ENCODE measurements around the gene CYB5R4.

GRCh38 chr6:83978997-83979396 is 119.5 kb downstream of the CYB5R4 start:
- no peak for TF ChIP-seq MAX (IDR thresholded peaks at IDR 0.05)
- no peak for TF ChIP-seq CEBPB (IDR thresholded peaks at IDR 0.05; ENCODE audit: low read depth, low read length)
- no peak for TF ChIP-seq CHD7 (IDR thresholded peaks at IDR 0.05; ENCODE audit: insufficient replicate concordance, low read length)
- TF ChIP-seq ATF2 (IDR thresholded peaks at IDR 0.05; ENCODE audit: low read length) = no peak
- TF ChIP-seq CTCF (IDR thresholded peaks at IDR 0.05; ENCODE audit: control extremely low read depth in 1 of 3, insufficient read depth in 1 of 3, low read depth in 1 of 3, low read length in 3 of 3) = no peak
- TF ChIP-seq EZH2 (IDR thresholded peaks at IDR 0.05; ENCODE audit: low read depth, low read length, severe bottlenecking) = no peak
- TF ChIP-seq SP1 (IDR thresholded peaks at IDR 0.05; ENCODE audit: low read depth, low read length) = no peak
- TF ChIP-seq SP2 (IDR thresholded peaks at IDR 0.05; ENCODE audit: low read length) = no peak
- no peak for TF ChIP-seq KDM1A (IDR thresholded peaks at IDR 0.05; ENCODE audit: borderline replicate concordance, low read length)
- TF ChIP-seq GABPA (IDR thresholded peaks at IDR 0.05; ENCODE audit: borderline replicate concordance, insufficient read depth, low read length) = no peak
